CD4-positive, alpha-beta T cell treated with Interleukin-6 at 100 ng/mL for 8 hours (primary cell): ENCODE data around the gene ABCC12.
A peak's percentile ranks its signal among the peaks of the same experiment; 100 is the strongest.

ENCODE experiments used
- DNase-seq: peaks from one replicate; pipeline ENCODE4 v3.0.0-alpha.2; 2020; ENCODE audit warnings: mixed read lengths, low spot score

ABCC12 gene

GRCh38 chr16:48131201-48131935 lies 24.4 kb downstream of the ABCC12 start:
- no peak for DNase-seq

DNA sequence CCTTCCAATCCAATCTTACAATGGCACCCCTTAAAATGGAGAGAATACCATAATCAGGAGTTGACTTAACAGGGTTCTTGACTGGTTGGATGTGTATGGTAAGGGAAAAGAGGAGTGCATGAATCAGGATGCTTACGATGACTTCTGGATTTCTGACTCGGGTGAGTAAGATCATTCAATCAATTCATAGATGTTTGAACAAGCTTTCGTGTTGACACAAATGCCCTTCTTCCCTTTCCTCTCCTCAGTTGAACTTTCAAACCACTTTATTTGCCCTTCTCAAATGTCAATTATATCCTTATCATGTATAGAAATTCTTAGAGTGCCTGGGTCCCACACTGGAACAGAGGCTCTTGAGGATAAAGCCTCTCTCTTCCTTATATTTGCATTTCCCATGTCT lies 25.9 kb downstream of the ABCC12 start:
- DNase-seq: no peak

GRCh38 chr16:48128769-48129168 lies 27.0 kb downstream of the ABCC12 start:
- DNase-seq: no peak

DNA sequence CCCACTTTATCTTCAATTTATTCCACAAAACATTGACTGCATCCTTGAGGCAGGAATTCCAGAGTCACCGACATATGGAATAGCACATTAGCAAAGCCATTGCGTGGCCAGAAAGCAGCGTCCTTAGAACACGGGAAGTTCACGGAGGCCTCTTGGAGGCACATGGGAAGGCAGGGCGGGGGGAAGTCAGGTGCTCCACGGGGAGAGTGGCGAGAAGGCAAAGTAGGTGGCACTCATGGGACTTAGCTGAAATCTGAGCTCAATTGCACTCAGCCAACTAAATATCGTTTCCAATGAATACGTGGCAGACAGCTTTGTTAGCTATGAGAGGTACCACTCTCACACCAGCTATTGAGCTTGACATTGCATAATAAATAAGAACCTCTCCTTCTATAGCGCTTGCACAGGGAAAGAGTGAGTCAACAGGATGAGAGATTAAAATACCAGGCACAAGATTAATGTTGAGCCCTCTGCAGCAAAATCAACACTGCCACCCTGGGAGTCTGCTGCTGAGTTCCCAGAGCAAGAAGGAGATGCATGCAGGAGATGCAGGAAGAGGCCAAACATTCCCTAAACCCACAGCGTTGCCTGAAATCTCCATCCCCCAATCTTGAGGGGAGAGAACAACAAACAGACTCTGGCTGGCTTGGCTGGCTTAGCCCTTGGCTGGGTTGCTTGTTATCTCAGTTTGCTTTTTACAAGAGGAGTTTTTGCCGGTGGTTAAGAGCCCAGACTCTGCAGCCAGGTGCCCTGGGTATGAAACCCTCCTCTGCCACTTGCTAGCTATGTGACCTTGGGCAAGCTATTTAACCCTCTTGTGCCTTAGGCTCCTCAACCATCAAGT lies 28.8 kb downstream of the ABCC12 start:
- no peak for DNase-seq

GRCh38 chr16:48125888-48126287 lies 29.9 kb downstream of the ABCC12 start:
- no peak for DNase-seq

- no peak for DNase-seq
These were observed 31.5 kb downstream of the ABCC12 start for GRCh38 chr16:48124266-48124665.

DNA sequence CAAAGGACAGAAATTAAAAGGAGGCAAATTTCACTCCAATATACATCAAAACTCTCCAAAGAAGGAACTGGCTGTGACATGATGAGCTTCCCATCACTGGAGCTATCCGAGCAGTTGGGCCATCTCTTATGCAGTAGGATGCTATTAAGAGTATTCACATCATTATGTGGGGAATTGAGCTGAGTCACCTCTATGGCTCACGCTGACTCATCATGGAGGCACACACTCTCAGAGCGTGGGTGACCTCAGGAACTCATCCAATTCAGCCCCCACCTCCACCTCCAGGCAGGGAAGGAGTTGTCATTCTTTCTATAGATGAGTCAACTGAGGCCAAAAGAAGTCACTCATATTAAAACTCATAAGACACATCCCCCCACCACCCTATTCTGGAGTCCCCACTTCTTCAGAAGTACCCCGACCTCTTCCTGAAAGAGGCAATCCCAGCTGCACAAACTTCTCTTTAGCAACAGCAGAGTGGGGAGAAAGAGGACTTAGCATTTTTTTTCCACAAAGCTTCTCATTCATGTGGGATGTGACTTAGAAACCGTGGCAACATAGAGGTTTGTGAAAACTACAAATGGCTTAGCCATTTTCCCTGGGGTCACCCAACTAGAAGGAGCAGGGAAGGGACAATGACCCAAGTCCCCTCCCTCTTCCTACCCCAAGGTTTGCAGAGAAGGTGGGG lies 32.5 kb downstream of the ABCC12 start:
- DNase-seq: no peak

DNA sequence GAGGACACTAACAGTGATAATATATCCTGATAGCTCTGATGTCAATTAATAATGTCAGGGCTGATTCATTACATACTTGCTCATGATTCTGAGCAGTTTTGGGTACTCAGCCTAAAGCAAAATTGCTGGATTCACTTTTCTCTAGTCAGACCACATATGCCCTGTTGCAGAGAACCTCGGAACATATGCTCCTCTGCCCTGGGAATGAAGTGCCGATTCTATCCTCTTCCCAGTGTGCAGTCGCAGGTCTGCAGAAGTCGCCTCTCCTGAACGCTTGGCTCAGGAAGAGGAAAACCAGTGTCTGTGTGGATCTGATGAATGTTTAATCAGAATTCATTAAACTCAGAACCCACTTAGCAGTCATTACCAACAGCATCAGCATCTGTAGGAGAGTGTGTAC lies 34.5 kb downstream of the ABCC12 start:
- DNase-seq: no peak

- no peak for DNase-seq
These were observed 37.0 kb downstream of the ABCC12 start for GRCh38 chr16:48118841-48119240.

DNA sequence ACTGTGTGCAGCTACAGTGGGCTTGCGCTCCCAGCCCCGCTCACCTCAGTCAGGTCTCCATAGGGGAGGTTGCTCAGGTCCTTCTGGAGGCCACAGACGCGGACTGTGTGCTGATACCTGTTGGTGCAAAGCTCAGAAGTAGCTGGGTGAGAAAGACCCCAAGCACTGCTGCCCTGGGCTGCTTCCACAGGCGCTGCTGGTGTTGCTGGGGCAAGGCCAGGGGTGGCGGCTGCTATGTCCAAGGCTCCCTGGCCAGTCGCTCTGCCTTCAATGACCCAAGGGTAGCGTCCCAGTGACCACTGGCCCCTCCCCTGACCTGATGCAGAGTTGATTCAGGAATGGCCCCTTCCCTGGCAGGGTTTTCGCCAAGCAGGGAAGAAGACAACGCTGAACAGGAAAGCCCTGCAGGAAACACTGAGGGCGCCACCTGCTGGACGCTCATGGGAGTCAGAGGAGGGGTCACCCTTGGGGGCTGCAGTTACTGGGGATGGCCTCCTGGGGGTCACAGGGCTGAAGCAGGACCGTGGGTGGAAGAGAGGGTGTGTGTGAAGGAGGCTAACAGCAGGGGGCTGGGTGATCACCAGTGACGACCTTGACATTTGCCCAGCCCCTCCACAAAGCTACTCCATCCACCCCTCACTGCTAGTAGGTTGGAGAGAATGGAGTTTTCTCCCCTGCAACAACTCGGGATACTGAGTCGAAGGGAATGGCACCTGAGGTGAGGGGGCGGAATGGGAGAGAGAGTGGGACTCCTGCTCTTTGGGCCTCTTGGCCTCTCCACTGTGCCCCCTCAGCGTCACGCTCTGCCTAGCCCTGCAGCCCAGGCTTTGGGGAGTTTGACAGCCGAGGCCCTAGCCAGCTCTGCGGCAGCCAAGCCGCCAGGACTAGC lies 38.3 kb downstream of the ABCC12 start:
- DNase-seq: peak; percentile 8

DNA sequence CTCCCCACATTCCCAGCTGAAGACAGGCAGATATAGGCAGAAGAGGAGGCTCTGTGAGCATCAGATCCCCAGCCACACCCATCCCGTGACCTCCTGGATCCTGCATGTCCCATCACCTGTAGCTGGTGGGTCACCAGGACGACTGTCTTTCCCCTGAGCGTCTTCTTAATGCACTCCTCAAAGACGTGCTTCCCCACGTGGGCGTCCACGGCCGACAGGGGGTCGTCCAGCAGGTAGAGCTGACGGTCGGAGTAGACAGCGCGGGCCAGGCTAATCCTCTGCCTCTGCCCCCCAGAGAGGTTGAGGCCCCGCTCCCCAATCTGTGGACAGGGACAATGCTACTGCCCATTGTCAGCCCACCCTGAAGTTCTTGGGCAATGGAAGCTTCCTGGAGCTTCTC lies 40.5 kb downstream of the ABCC12 start:
- no peak for DNase-seq

- DNase-seq: no peak
These were observed 41.4 kb downstream of the ABCC12 start for GRCh38 chr16:48114410-48114809.

DNA sequence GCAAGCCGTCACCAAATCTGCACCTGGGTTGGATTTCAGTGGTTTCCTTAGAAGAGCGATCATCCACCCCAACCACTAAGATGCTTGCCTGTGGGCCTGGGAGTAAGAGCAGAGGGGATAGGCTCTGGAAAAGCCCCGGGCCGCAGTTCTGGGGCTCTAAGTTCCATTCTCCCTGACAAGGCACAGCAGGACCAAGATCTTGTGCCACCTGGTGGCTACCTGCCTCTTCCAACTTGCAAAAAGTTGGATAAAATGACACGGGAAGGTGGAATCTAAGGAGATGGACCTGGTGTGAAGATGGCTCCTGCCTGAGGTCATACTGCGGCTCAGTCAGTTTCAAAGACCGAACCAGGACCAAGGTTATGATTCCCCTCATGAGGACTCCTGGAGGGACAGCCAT lies 42.3 kb downstream of the ABCC12 start:
- DNase-seq: no peak

DNA sequence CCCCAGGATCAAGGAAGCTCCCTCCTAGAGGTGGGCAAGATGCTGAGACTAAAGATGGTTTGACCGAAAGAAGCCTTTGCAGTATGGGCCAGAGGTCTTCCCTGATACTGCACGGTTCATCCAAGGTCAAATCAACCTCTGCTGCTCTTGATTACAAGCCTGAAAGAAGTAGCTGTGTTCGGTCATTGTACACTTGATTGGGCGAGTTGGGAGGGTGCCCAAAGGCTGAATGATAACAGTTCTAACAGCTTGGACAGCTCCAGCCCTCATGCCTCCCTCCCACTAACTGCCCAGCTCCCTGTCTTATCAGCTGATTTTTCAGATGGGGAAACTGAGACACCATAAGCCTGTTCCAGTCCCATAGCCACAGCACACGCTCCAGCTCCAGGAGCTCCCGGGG lies 42.8 kb downstream of the ABCC12 start:
- DNase-seq: no peak

GRCh38 chr16:48112600-48112999 lies 43.2 kb downstream of the ABCC12 start:
- no peak for DNase-seq

DNA sequence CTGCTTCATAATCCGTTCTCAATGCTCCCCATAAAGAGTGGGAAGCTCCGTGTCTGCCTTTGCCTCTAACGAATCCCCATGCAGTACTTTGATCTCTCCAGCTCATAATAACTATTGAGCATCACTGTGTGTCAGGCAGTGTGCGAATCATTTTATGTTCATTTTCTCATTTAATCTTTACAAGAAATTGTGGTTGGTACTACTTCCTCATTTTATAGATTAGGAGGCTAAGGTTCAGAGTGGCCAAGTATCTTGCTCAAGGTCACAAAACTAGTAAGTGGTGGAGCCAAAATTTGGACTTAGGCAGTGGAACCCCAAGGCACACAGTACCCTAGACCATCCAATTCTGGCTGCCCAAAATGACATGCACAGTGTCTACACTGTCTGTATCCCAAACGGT lies 44.8 kb downstream of the ABCC12 start:
- no peak for DNase-seq

DNA sequence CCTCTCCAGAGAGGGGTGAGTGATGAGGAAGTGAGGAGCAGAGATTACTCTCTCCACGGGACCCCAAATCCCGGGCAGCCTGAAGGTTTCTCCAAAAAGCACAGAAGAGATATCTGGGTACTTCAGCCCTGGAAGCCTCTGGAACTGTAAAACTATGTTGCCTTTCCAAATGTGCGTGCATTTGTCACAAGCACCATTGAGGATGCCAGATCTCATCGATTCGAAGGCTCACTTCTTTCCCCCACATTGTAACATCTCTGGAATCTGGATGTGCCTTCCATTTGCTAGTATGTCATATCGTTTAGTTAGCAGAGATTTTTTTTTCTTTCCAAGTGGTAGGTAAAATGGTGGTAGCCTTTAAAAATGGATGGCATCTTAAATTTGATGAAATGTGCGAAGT lies 45.8 kb downstream of the ABCC12 start:
- DNase-seq: no peak

DNA sequence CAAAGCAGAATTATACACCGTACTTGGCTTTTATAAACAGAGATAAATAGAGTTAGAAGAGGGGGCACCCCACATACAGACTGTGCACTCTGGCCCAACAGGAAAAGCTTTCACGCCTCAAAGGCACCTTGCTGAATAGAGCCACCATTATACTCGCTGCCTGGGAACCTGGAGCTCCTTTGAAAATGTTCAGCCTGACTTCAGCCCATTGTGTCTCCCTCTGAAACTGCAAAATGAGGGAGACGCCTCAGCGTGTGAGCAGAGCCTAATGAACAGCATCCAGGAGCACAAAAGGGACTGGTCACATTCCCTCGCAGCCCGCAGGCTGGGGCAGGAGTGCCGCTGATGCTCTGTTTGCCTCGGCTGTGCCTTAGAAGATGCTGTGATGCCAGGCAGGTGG lies 46.3 kb downstream of the ABCC12 start:
- DNase-seq: no peak

DNA sequence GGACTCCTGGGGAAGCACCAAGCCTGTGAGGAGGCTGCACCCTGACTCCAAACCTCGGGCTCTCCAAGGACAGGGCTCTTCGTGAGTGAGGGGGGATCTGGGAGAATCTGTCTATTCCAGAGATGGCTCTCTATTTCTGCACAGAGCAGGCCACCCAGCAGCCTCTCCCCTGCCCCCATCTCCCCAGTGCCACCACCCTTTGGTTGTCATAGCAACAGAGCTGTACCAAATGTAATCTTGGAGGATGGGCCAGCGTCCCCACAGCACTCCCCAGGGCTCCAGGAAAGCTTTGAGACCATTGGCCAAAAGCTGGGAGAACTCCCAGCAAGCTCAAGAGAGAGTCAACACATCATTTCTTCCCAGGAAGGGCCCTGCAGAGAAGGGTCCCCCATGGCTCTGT lies 49.3 kb downstream of the ABCC12 start:
- DNase-seq: no peak
